Glomerular endothelial cell (primary cell): ENCODE results near the gene TMEM59. TPM values are rescaled to one million over a fixed set of nuclear protein-coding genes. Genes with fewer than 3 reads are reported as not detected.

Source experiments
- DNase-seq: peaks from one replicate; pipeline ENCODE4 v3.0.0-alpha.2; 2011; ENCODE audit warnings: low read depth, low spot score; ENCODE audit errors: extremely low read depth
- total RNA-seq: library from RNA; depleted of rRNA; stranded (reverse); fragments of >200 nt; gene quantifications from 2 replicates; pipeline ENCODE4 v1.2.3, GENCODE V29; 2015

TMEM59 gene
- total RNA-seq, 1 donor from 2014 or later: 185 TPM

DNA sequence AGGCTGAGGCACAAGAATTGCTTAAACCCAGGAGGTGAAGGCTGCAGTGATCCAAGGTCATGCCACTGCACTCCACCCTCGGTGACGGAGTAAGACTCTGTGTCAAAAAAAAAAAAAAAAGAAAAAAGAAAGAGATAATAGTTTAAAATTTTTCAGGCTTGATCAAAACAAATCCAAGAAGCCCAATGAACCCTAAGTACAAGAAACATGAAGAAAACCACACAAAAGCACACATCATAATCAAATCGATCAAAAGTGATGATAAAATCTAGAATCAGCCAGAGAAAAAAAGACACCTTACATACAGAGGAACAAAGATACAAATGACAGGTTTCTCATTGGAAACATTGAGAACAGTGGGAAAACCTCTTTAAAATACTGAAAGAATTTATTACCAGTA lies 66.5 kb downstream of the TMEM59 start:
- DNase-seq: no peak

DNA sequence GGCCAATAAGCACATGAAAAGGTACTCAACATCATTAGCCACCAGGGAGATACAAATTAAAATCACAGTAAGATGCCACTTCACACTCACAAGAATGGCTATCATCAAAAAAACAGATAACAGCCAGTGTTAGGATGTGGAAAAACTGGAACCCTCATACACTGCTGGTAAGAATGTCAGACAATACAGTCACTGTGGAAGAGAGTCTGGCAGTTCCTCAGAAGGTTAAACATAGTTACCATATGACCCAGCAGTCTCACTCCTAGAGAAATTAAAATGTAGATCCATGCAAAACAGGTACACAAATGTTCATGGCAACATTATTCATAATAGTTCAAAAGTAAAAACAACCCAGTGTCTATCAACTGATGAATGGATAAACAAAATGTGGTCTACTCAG lies 68.3 kb downstream of the TMEM59 start:
- DNase-seq: no peak

DNA sequence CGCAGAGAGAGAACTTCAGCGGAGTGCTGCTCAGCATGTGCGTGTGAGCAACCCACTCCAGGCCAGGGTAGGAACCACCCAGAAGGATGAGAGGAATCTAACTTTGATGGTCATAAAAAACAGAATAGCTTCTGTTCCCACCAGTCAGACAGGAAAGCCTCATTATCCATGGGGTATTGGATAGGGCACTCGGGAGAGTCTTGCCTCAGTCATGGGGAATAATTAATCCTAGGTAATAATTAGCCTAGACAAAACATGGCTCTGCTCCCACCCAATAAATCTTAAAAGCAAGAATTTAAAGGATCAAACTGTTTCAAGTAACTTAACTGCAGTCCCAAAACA lies 70.3 kb downstream of the TMEM59 start:
- DNase-seq: no peak

DNA sequence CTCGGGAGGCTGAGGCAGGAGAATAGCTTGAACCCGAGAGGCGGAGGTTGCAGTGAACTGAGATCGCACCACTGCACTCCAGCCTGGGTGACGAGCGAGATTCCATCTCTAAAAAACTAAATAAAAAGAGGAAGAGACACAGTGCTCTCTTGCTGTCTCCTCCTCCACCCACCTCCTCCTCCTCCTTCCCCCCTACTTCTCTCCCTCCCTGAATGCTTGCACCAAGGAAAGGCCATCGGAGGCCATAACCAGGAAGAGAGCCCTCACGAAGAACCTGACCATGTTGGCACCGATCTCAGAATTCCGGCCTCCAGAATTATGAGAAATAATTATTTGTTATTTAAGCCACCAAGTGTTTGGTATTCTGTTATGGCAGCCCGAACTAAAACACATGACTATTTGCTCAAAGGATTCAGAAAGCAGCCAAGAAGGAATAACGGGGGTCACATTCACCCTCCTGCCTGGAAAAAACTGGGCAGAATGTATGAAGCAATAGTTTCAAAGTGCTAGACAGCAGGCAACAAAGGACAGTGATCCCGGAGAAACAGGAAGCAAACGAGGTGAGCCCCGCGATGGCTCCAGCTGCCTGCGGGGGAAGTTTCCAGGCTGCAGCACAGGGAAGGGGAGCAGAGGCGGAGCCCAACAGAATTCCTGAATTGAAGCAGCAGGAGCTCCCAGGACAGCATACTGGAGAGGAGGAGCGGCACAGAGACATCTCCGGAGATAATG lies 70.8 kb downstream of the TMEM59 start:
- DNase-seq: no peak

DNA sequence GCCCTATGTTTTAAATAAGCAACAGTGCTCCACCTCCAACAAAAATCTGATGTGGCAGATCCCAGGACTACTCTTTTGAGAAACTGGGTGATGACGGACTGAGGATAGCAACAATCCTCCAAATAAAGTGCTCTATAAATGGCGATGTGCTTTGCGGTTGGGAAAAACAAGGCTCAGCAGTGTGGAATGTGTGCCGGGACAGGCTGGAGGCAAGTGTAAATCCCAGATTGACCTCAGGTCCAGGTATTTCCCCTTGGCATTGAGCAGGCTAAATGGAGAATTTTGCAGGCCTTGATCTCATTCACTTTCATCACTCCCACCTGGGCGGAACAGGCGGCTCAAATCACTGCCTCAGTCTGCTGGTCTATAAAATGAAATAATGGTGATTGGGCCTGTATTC lies 71.8 kb downstream of the TMEM59 start:
- DNase-seq: no peak

DNA sequence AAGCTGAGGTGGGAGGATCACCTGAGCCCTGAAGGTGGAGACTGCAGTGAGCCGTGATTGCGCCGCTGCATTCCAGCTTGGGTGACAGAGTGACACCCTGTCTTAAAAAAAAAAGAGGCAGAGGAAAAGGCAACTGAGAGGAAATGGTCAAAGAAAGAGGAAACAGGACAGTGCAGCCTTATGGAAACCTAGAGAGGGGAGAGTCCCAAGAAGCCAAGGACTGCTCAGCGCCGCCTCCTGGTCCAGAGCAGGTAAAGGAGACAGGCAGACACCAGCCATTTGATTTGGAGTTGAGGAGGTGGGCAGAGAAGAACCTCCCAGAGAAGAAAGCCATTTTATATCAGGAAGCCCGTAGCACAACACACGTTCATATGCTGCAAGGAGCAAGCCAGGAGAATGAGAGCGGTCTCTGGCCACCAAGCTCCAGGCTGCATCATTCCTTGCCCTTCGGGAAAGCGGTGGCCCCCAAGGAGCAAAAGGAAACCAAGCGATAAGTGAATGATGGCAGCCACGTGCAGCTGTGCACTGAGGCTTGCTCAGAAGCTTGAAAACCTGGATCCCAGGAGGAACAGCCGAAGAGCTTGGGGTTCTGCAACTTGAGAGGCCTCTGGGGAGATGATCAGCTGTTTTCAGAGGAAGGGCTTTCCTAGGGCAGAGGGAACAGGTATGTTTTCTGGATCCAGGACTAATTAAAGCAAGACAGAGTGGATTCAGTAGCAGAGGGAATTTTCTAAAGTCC lies 73.1 kb downstream of the TMEM59 start:
- DNase-seq: no peak

Other genes with a start within 250 kb of the TMEM59 start
- 10.7 and 15.6 TPM in 2 replicates for gene NDC1, start 214.9 kb downstream of the TMEM59 start, total RNA-seq
- gene YIPF1, start 163.4 kb downstream of the TMEM59 start, total RNA-seq: 27.8 and 29.3 TPM in 2 replicates
- gene DIO1, start 159.0 kb downstream of the TMEM59 start, total RNA-seq: not detected in 2 replicates
- gene IFT25, start 107.5 kb downstream of the TMEM59 start, total RNA-seq: 11.0 and 19.1 TPM in 2 replicates
- gene LRRC42, start 106.9 kb downstream of the TMEM59 start, total RNA-seq: 23.1 and 32.0 TPM in 2 replicates
- not detected in 2 replicates for gene LDLRAD1, start 35.0 kb downstream of the TMEM59 start, total RNA-seq
- 3.1 and 3.7 TPM in 2 replicates for gene TCEANC2, start 404 bp upstream of the TMEM59 start, total RNA-seq
- not detected in 2 replicates for gene CDCP2, start 99.8 kb upstream of the TMEM59 start, total RNA-seq
- 3.3 and 4.7 TPM in 2 replicates for gene CYB5RL, start 146.8 kb upstream of the TMEM59 start, total RNA-seq
- gene MRPL37, start 147.0 kb upstream of the TMEM59 start, total RNA-seq: 83.9 and 95.2 TPM in 2 replicates